Adrenal gland (tissue), 5 donors: ENCODE measurements around the gene EHD4.

ENCODE experiments used
- CTCF ChIP-seq, 6 experiments: fragments of 450-650 bp in 4 of 6; fragments of 200-600 bp in 2 of 6; sonication (generic) in 1 of 6; IDR thresholded peaks; 1 replicate in 5 of 6; 2 replicates in 1 of 6; pipeline versions ENCODE4 v1.5.1 to v1.8.0; 2016 to 2021; ENCODE audit warnings: antibody characterized with exemption in 6 of 6, mild to moderate bottlenecking in 2 of 6, moderate library complexity in 1 of 6
- POLR2A ChIP-seq, 2 donors: fragments of 450-650 bp; IDR thresholded peaks; one replicate each; pipeline ENCODE4 v1.6.1; 2017; ENCODE audit warnings: antibody characterized with exemption in 2 of 2, mild to moderate bottlenecking in 2 of 2, moderate library complexity in 1 of 2
- donor health status: DM: no; HTN: no; CAD: no.

DNA sequence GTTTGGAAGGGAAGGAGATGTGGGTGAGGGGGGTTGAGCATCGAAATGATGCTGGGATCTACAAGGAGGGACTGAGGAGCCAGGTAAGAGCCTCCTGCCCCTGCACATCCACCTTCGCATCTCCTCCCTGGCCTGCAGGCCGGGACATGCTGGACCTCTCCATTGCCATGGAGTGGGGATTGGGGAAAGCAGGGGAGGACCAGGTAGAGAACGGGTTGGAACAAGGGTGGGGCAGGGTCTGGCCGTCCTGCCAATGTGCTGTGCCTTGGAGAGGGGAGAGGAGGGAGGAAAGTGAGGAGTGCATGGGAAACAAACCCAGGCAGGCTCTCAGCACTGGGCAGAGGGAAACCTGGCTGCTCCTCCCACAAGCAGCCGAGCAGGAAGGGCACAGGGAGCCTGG lies 123.2 kb downstream of the EHD4 start:
- TF ChIP-seq CTCF (IDR thresholded peaks at IDR 0.05) (no peak), POLR2A (IDR thresholded peaks at IDR 0.05) (no peak)
